Activated gamma-delta T cell treated with anti-CD3 and anti-CD28 coated beads, Interleukin-2, amount 50 U/mL, for 16 hours (primary cell): ENCODE results near the gene CHCHD6.

Source experiments
- DNase-seq: peaks from one replicate; pipeline ENCODE4 v3.0.0-alpha.2; 2020; ENCODE audit warnings: low read depth

CHCHD6 gene

GRCh38 chr3:126979046-126979628, 275.1 kb downstream of the CHCHD6 start:
- no peak for DNase-seq

DNA sequence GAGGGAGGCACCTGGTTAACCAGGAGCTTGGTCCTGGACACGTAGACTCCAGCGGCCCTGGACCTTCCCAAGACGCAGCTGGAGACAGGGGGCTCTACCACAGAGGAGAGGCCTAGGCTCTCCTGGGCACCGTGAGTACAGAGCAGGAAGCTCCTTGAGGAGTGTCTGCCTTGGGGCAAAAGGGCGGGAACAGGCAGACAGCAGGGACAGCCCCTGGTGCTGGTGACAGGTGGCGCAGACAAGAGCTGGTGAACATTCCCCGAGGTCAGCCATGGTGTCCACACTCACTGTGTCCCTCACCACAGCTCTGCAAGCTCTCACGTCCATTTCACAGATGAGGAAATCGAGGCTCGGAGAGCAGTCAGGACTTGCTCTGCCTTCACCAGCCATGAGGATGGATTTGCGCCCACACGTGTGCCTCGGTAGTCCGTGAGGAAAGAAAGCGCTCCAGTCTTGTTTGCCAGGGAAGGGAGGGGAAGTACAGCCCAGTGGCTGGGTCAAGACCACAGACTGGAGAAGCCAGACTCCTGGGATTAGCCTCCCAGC, 276.3 kb downstream of the CHCHD6 start:
- no peak for DNase-seq

DNA sequence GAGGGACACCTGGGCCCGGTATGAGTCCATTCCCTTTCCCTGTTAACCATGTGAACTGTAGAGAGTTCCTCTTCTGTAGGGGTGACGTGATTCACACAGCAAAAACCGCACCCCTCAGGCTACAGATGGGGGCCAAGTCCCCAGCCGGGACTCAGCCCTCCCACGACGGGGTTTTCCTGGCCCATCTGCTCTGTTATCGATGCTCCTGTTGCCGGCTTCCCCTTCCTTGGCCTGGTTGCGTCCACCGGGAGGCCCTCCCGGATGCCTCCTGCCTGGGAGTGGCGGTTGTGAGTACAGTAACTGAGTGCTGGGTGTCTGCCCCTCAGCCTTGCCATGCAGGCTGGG, 278.1 kb downstream of the CHCHD6 start:
- DNase-seq: peak; percentile 52

DNA sequence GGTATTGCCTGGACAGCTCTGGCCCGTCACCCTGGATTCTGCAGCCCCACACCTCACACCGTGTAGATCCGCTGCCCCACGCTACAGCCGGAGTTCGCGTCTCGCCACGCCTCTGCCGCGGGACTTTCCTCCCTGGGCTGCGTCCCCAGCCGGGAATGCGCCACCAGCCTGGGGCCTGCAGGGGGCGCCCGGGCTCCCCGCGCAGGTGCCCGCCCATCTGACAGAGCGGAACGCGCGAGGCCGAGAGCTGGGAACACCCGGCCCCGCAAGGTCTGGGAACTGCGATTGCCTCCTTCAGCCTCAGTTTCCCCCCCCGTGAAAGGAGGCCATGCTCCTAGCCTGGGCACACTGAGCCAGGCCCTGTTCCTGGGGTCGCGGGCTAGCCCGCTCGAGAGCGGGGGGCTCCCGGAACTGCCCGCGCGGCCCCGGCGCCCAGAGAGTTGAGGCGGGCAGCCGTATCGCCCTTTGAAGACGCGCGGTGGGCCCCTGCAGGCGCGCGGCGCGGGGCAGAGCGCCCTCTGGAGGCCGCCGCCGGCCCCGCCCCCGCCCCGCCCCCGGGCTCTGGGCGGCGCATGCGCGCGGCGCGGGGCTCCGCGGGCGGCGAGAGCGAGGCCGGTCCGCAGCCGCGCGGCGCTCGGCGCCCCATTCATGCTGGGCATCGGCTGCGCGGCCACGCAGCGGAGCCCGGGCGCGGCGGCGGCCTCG, 278.6 kb downstream of the CHCHD6 start, which contains the start of gene PLXNA1:
PLXNA1 (plus strand) TSS at position 645 of the 705 bp plus-strand sequence. CDS start 5,479 bp downstream, outside the sequence.
- peak; percentile 77 for DNase-seq

- DNase-seq: no peak
Measured at GRCh38 chr3:126983276-126983652, 279.2 kb downstream of the CHCHD6 start.

- DNase-seq: no peak
Measured at GRCh38 chr3:126983653-126984390, 279.8 kb downstream of the CHCHD6 start.

DNA sequence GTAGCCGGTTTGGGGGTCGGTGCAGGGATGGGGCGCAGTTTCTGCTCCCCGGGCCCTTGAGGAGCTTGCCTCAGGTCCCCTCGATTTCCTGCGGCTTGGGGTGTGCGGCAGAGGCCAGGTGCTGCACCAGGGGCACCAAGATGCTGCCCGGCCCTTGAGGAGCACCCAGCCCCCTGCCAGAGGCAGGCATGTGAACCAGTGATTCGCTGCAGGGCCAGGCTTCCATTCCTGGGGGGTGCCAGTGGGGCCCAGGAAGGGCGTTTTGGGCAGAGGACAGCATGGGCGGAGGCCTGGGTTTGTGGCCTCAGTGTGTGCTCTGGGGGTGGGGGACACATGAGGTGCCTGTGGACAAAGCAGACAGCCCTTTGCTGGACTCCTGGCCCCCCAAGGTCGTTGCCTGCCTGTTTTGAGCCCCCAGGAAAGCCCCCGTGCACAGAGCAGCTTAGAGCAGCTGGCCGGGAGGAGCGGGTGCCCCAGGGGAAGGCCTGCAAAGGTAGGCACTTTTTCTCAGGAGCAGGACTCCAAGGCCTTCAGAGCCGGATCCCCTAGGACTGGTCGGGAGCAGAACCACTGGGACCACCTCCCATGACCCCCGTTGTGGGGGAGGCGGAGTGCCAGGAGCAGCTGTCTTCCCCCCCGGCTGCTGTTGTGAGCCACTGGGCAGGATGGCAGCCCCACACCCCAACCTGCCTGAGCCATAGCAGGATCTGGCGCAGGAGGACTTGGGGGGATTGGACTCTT, 280.5 kb downstream of the CHCHD6 start:
- DNase-seq: no peak

DNA sequence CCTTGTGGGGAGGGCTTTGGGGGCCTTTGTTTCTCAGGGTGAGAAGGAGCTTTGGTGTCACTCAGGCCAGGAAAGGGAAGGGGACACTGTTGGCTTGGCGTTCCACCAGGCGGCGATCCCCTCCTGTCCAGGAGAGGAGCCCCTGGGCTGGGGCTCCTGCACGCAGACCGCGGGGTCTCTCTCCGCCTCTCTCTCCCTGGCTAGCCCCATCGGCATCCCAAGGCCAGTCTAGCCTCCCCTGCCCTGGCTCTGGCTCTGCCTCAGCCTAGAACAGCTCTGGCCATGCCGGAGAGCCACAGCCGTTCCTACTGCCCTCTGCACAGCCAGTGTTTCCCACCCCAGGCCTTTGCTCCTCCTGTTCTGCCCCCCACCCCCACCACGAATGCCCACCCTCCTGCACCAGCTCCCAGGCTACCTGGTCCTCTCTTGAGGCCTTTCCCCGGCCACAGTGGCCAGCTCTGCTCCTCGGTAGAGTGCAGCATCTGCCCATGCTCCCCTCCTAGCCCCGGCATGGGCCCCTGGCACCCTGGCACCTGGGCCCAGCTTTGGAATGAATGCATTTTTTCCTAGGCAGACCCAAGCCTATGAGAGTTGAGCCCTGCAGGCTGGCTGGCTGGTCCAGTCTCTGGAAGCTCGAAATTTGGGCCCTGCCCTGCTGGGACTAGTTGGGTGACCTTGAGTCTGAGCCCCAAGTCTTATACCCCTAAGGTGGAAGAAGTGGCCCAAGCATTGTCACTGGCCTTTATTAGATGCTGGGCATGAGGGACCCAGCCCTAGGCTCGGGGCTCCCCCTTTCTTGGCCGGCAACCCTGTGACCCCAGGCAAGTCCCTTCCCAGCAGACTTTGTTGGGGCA, 281.3 kb downstream of the CHCHD6 start:
- no peak for DNase-seq

GRCh38 chr3:126986001-126986400, 282.0 kb downstream of the CHCHD6 start:
- DNase-seq: no peak

DNA sequence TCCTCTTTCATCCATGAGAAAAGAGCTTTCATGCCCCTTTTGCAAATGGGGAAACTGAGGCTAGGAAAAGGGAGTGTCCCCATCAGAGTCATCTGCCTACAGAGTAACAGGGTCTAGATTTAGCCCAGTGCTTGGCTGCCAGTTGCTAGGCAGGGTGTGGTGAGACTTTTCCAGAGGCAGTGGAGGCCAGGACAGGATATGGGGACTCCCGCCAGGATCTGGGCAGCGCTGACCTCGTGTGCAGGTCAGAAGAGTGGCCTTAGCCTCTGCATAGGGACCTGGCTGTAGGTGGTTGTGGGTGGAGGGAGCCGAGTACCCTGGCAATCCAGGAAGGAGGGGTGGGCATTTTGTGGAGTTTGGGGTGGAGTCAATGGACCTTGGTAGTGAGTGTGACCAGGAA, 283.1 kb downstream of the CHCHD6 start:
- DNase-seq: no peak

GRCh38 chr3:126987596-126987995, 283.6 kb downstream of the CHCHD6 start:
- no peak for DNase-seq

DNA sequence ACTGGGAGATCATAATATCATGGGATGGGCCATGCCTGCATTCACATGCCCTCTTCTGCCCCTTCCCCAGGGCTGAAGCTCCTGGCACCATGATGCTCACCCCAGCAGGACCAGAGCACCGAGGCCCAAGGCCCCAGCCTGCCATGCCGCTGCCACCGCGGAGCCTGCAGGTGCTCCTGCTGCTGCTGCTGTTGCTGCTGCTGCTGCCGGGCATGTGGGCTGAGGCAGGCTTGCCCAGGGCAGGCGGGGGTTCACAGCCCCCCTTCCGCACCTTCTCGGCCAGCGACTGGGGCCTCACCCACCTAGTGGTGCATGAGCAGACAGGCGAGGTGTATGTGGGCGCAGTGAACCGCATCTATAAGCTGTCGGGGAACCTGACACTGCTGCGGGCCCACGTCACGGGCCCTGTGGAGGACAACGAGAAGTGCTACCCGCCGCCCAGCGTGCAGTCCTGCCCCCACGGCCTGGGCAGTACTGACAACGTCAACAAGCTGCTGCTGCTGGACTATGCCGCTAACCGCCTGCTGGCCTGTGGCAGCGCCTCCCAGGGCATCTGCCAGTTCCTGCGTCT, 284.5 kb downstream of the CHCHD6 start:
- no peak for DNase-seq

DNA sequence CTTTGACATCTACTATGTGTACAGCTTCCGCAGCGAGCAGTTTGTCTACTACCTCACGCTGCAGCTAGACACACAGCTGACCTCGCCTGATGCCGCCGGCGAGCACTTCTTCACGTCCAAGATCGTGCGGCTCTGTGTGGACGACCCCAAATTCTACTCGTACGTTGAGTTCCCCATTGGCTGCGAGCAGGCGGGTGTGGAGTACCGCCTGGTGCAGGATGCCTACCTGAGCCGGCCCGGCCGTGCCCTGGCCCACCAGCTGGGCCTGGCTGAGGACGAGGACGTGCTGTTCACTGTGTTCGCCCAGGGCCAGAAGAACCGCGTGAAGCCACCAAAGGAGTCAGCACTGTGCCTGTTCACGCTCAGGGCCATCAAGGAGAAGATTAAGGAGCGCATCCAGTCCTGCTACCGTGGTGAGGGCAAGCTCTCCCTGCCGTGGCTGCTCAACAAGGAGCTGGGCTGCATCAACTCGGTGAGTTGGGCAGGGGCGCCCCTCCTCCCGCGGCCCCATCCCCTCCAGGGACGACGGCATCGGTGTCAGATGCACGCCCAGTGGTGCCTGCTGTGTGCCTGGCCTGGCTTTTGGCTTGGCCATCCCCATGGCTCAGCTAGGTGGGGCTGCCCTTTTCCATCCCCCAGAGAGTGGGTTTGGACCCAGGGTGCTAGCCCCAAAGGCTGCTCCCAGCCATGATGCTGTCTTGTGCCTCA, 285.4 kb downstream of the CHCHD6 start:
- no peak for DNase-seq

GRCh38 chr3:126990024-126990700, 286.1 kb downstream of the CHCHD6 start:
- no peak for DNase-seq

GRCh38 chr3:126990890-126991289, 286.9 kb downstream of the CHCHD6 start:
- no peak for DNase-seq

- DNase-seq: no peak
Measured at GRCh38 chr3:126991366-126992200, 287.5 kb downstream of the CHCHD6 start.

GRCh38 chr3:126992216-126992615, 288.2 kb downstream of the CHCHD6 start:
- DNase-seq: no peak

DNA sequence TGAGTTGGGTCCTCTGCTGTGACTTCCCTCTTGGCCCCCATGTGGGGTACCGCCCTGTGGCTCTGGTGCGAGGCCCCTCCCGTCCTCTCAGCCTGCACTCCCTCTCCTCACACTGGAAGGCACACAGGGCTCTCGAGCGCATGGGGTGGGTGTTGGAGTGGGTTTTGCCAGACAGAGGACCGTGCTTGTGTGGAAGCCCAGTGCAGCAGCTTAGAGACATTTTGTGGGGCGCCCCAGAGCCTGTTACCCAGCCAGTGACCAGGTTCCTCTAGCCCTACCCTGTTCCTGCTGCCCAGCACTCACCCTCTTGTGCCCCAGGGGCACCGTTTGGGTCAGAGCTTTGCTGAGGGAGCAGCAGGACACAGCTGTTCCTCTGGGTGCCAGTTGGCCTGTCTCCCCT, 288.7 kb downstream of the CHCHD6 start:
- DNase-seq: no peak

DNA sequence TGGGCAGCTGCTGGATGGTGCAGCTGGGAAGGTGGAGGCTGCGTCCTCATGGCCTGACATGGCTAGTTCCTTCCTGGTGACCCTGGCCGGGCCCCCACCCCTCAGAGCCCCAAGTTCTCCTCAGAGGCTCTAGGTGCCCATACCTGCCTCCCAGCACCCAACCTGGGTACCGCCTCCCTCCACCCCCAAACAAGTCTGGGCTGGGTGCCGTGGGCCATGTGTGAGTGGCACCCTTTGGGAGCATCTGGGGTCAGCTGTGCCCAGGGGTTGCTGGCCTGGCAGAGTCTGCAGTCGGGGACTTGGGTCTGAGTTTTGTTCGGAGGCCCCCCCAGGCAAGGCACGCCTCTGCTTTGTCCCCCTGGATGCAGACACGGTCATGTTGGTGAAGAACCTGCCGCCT, 289.4 kb downstream of the CHCHD6 start:
- DNase-seq: no peak
